Gastroesophageal sphincter (tissue), 3 donors: ENCODE results near the gene WIPF1.

ENCODE experiments used
- POLR2A ChIP-seq, 2 donors: fragments of 450-650 bp; IDR thresholded peaks; one replicate each; pipeline ENCODE4 v1.6.1; 2017; ENCODE audit warnings: antibody characterized with exemption in 2 of 2, mild to moderate bottlenecking in 2 of 2, moderate library complexity in 1 of 2
- TF ChIP-seq, protein P1 (sequence below), 4 experiments: fragments of 200-600 bp in 2 of 4; fragments of 450-650 bp in 2 of 4; sonication (generic) in 1 of 4; IDR thresholded peaks; one replicate each; pipeline ENCODE4 v1.5.1; 2017 to 2019; ENCODE audit warnings: antibody characterized with exemption in 4 of 4, mild to moderate bottlenecking in 2 of 4, moderate library complexity in 2 of 4

DNA sequence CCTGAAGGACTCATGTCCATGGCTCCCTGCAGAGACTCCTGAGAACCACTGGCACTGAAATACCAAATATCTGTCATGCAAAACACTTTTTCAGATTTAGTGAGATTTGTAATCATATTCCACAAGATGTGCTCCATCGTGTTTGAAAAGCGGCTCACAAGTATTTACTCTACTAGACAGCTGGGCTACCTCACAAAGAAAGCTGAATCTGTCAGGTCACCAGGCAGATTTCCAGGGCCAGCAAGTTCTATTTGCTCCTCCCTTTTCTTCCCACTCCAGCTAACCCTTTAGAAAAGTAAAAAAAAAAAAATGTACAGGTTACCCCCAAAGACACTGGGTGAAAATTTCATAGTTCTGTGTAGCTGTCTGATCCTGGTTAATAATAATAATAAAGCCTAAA, 22.9 kb downstream of the WIPF1 start:
- no peak for TF ChIP-seq POLR2A (IDR thresholded peaks at IDR 0.05)
- TF ChIP-seq, protein P1, sequence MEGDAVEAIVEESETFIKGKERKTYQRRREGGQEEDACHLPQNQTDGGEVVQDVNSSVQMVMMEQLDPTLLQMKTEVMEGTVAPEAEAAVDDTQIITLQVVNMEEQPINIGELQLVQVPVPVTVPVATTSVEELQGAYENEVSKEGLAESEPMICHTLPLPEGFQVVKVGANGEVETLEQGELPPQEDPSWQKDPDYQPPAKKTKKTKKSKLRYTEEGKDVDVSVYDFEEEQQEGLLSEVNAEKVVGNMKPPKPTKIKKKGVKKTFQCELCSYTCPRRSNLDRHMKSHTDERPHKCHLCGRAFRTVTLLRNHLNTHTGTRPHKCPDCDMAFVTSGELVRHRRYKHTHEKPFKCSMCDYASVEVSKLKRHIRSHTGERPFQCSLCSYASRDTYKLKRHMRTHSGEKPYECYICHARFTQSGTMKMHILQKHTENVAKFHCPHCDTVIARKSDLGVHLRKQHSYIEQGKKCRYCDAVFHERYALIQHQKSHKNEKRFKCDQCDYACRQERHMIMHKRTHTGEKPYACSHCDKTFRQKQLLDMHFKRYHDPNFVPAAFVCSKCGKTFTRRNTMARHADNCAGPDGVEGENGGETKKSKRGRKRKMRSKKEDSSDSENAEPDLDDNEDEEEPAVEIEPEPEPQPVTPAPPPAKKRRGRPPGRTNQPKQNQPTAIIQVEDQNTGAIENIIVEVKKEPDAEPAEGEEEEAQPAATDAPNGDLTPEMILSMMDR (IDR thresholded peaks at IDR 0.05): no peak
